Brain microvascular endothelial cell (primary cell): ENCODE results near the gene DDB1.

Source experiments
- DNase-seq: peaks from one replicate; pipeline ENCODE4 v3.0.0-alpha.2; 2020
- H3K27ac ChIP-seq: fragments of 250-450 bp; sonication (Bioruptor Pico); 2 replicates; pipeline ENCODE4 v1.5.1; 2020; ENCODE audit warnings: mild to moderate bottlenecking, moderate library complexity
- H3K27me3 ChIP-seq: fragments of 250-450 bp; sonication (Bioruptor Pico); replicated peaks from 2 replicates; pipeline ENCODE4 v1.5.1; 2020; ENCODE audit warnings: mild to moderate bottlenecking
- H3K36me3 ChIP-seq: fragments of 250-450 bp; sonication (Bioruptor Pico); replicated peaks from 2 replicates; pipeline ENCODE4 v1.5.1; 2020; ENCODE audit warnings: mild to moderate bottlenecking
- H3K4me3 ChIP-seq: 2 replicates; pipeline ENCODE4 v1.5.1; 2011; ENCODE audit warnings: low read depth, mild to moderate bottlenecking, control low read depth, low read length, moderate library complexity
- CTCF ChIP-seq: IDR thresholded peaks from 2 replicates; pipeline ENCODE4 v1.5.1; 2011; ENCODE audit warnings: low read depth, mild to moderate bottlenecking, moderate library complexity, low read length, control low read depth, inconsistent platforms; ENCODE audit errors: missing control alignments
- in situ Hi-C: cut with HindIII; loops from 2 replicates; pipeline ENCODE4 v1.10.0; 2017; ENCODE audit warnings: low sequenced_read_pairs, low pct_ligation_motif_present

DDB1 gene

GRCh38 chr11:61306221-61306620 lies 26.7 kb downstream of the DDB1 start:
- no peaks in the 10 kb centered on the region for H3K27me3 ChIP-seq
- peaks cover 89% of the 10 kb centered on the region for H3K36me3 ChIP-seq
- in situ Hi-C loops: no loop called here

GRCh38 chr11:61305417-61305816 lies 27.5 kb downstream of the DDB1 start:
- Histone ChIP-seq H3K27me3 (no peaks in the 10 kb centered on the region), H3K4me3 (no peak overlapping the region), H3K36me3 (peaks cover 91% of the 10 kb centered on the region), H3K27ac (no peak overlapping the region)
- no peak for DNase-seq
- in situ Hi-C loops: no loop called here
- no peak for TF ChIP-seq CTCF

More at GRCh38 chr11:61306221-61306620, 26.7 kb downstream of the DDB1 start:
- Histone ChIP-seq H3K4me3 (no peak overlapping the region), H3K27ac (no peak overlapping the region)
- TF ChIP-seq CTCF: no peak
- DNase-seq: no peak

- Histone ChIP-seq H3K27me3 (no peaks in the 10 kb centered on the region), H3K36me3 (peaks cover 89% of the 10 kb centered on the region), H3K4me3 (no peak overlapping the region), H3K27ac (no peak overlapping the region)
- TF ChIP-seq CTCF: no peak
- DNase-seq: no peak
- in situ Hi-C loops: no loop called here
Measured at GRCh38 chr11:61303725-61304124, 29.2 kb downstream of the DDB1 start.

- peaks cover 79% of the 10 kb centered on the region for H3K36me3 ChIP-seq
- TF ChIP-seq CTCF: no peak
- in situ Hi-C loops: no loop called here
- H3K27ac ChIP-seq: no peak overlapping the region
- no peaks in the 10 kb centered on the region for H3K27me3 ChIP-seq
- DNase-seq: no peak
- no peak overlapping the region for H3K4me3 ChIP-seq
Measured at GRCh38 chr11:61302550-61302949, 30.4 kb downstream of the DDB1 start.

- no peak for DNase-seq
- Histone ChIP-seq H3K4me3 (no peak overlapping the region), H3K27ac (no peak overlapping the region), H3K36me3 (peaks cover 46% of the 10 kb centered on the region), H3K27me3 (no peaks in the 10 kb centered on the region)
- in situ Hi-C loops: no loop called here
- TF ChIP-seq CTCF: no peak
Measured at GRCh38 chr11:61298663-61299244, 34.2 kb downstream of the DDB1 start.

GRCh38 chr11:61297746-61298145 lies 35.2 kb downstream of the DDB1 start:
- in situ Hi-C loops: no loop called here
- H3K27ac ChIP-seq: peak overlapping the region; percentile 74
- H3K27me3 ChIP-seq: no peaks in the 10 kb centered on the region
- peaks cover 38% of the 10 kb centered on the region for H3K36me3 ChIP-seq
- DNase-seq: peak; percentile 92
- TF ChIP-seq CTCF: no peak
- no peak overlapping the region for H3K4me3 ChIP-seq
